ENCODE measurements around the gene ABTB2.

Gene ABTB2

DNA sequence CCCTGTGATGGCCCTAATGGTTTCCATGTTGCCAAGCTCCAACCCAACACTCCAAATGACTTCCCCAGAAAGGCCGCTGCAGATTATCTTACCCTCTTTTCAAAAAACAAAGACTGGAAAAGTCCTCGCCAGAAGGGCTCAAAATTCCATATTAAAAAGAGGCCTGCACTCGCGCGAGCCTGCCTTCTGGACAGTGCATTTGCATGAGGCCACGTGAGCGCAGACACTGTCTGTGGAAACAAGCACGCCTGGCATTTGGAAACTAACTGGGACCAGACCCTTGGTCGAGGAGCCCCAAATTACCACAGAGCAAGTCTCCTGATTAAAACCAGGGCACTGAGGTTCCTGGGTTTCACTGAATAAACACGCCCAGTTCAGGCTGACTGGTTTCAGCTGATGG is 42.9 kb downstream of the ABTB2 start:
- no peak for DNase-seq (ENCODE audit: low read depth)

DNA sequence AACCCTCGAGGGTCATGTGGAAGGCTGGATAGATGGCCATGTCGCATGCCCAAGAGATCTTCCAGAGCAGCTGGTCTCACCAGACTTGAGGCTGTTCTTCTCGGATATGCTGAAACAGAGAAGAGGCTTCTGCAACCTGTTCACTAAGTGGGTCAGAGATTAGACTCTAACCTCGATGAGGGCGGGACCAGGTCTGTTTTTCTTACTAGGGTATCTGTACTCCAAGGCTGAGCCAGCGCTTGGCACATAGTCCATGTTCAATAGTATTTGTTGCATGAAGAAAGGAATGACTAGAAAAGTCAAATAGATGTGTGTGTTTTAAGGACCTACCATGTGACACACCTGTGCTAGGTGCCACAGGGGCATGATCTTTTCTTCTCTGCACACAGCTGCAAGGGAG is 43.6 kb downstream of the ABTB2 start:
- no peak for DNase-seq (ENCODE audit: low read depth)

DNA sequence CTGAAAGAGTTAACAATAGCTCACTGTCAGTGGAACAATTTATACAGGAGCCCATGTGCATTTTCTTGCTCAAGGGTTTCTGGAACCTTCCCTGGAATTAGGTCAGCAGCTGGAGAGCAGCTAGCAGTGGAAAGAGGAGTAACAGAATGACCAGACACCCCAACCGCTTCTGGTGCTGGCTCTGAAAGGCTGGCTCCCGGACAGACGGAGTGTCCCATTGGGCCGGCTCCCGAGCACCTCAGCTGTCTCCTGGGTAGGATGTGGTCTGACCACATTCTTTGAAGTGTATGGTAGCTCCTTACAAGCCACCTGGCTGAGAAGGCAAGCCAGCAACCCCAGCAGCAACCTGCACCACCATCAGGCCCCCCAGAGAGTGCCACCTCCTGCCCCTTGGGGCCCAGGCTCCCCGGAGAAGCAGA is 44.7 kb downstream of the ABTB2 start:
- DNase-seq (ENCODE audit: low read depth) = no peak

DNA sequence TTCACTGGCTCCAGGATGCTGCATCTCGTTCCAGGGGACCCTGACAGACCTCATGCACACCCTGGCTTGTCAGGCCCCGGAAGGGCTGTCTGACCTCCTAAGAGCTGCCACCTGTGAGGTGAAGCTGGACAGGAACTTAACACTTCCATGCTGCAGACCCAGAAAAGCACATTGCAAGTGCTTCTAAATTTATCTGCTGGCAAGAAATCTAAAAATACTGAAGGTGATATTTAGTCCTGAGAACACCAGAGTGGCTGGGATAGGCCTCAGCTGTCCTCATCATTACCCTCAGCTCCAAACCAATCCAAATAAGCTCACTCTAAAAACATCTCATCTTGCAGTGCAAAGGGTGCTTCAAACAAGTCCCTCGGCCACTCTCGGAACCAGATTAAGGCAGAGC is 46.7 kb downstream of the ABTB2 start:
- no peak for DNase-seq (ENCODE audit: low read depth)

DNA sequence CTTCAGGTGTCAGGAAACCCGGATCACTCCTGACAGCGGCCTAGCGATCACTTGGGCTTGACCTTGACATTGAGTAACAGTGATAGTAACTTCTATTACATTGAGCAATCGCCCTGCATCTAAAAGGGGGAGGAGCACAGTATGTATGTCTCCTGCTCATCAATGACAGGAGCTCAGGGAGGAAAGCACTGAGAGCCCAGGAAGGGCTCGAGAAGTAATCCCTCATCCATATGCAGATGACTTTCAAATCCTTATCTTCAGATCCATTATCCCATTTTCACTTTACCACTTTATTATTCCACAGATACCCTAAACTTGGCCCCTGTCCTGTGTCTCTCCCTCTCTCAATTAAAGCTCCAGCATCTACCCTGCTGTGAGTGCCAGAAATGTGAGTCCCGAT is 47.8 kb downstream of the ABTB2 start:
- no peak for DNase-seq (ENCODE audit: low read depth)

DNA sequence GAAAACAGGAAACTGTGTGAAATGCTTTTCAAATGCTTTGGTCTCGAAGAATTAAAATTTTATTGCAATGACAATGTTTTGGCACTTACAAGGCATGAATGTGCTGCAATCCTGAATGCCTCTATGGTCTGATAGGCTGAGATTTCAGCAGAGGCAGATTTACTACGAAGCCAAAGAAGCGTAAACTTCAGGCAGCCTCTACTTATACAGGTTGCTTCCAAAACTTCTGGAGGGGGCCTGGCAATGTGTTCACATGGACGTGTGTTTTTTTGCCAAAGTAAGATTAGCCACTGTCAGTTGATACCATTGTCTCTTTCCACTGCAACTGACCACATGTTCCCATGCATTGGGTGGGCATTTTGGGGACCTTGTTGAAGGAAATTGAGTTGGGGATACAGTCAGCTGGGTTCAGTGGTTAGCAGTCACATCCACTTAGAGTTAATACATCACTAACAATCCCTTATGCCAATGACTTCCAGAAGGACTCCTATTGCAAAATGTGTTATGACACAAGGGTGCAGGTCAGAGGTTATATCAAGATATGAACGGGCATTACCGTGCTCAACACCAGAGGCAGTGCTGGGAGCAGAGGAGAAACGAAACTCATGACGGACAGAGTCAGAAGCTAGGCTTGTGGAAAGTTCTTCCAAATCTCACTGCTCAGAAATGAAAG is 48.8 kb downstream of the ABTB2 start:
- DNase-seq (ENCODE audit: low read depth) = no peak

DNA sequence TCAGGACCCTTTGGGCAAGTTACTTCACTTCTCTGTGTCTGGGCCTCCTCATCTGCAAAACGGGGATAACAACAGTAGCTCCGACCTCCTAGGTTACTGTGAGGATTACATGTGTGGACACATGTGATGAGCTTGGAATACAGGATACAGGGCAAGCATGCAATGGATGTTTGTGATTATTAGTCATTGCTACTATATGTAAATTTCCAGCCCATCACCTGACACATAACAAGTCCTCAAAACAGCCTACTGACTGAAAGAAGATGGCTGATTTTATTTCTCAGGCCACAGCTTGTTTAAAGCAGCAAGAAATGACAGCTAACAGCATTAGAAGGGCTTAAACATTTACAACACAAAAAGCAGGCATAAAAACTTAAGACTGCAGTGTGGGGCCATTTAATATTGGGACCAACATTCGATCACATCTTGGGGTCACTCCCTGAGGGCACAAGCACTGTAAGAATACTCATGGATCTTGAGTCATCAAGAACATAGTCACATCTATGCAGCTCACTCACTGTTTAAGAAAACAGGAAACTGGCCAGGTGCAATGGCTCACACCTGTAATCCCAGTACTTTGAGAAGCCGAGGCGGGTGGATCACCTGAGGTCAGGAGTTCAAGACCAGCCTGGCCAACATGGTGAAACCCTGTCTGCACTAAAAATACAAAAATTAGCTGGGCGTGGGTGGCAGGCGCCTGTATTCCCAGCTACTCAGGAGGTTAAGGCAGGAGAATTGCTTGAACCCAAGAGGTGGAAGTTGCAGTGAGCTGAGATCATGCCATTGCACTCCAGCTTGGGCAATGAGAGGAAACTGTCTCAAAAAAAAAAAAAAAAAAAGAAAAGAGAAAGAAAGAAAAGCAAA is 49.5 kb downstream of the ABTB2 start:
- no peak for DNase-seq (ENCODE audit: low read depth)

DNA sequence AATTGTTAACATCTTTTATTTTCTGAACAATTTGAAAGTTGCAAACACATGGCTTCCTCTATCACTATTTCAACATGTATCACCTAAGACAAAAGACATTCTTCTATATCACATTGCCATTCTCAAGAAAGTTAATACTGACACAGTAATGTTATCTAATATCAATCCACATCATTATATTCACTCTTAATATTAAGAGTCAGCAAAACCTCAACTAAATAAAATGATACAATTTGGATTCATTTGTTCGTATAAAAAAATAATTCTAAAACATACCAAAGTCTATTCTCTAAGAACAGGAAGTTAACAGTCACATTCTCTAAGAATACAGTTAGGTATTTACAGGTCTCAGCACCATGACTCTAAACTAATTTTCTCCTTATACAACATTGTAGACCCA is 52.0 kb downstream of the ABTB2 start:
- no peak for DNase-seq (ENCODE audit: low read depth)

DNA sequence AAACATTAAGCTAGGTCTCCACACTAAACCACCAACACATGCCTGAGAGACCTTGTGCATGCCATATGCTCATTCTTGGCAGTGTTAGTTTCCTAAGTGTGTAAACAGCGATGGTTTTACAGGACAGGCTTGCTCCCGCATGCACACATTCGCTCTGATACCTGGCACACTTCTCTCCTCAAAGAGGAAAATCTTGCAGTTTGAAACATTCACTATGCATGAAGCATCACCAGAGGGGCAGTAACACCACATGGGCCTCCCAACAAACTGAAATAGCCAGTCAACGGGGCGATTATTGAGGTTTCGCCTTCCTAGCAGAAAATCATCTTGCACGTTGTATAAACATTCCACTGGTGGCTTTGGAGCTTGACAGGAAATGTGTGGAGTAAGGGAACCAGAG is 52.6 kb downstream of the ABTB2 start:
- DNase-seq (ENCODE audit: low read depth) = no peak

DNA sequence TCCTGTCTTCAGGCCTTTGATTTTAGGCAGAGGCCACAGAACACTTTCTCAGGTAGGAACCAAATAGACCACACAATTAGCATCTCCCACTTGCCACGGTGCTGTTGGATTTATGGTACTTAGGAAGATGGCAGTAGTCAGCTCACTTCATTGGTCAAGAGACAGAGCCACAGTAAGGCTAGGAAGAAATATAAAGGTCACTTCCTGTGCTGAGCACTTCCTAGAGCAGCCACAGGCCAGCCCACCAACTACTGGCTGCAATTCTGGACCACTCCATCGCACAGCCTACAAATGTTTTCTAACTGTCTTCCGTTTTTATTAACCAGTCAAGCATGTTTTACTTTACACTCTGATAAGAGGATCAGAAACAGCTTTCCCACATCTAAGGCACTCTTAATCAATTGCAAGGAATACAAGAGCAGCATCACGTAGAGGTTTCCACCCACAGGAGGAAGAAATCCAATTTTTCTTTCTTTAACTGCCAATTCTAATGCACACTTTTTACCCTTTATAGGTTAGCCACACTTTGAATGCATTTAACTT is 54.7 kb downstream of the ABTB2 start:
- no peak for DNase-seq (ENCODE audit: low read depth)

DNA sequence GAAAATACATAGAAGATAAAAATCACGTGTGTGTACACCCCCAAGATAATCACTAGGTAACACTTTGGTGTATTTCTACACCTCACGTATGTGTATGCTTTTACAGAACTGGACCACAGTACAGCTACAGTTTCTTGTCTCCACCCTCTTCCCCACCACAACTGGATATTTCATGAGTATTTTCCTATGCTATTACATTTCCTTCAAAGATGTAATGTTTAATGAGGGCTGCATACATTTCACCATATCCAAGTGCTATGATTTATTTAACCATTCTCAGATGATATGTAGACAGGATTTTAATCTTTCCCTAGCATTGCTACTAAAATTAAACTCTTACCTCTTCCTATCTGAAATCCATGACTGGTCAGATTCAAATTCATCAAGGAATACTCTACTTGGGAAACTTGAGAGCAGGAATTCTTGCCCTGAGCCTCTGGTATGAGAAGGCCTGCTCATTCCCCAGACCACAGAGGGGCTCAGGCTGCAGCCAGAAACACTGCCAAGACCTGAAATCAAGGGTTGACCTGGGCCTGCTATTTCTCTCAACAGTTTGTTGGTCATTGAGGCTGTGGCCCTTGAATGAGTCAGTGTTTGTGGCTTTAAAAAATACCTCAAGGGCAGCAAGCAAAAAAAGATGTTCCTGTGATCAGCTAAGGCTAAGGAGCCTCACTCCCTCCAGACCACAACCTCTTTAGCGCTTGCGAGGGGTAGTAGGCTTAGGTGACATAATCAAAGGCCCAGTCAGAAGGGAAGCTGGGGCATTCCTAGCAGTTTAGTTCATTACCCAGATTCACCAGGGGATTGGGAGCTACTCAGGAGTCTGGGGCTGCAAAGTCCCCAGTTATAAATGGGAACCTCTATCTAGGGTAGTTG is 55.5 kb downstream of the ABTB2 start:
- DNase-seq (ENCODE audit: low read depth) = no peak

DNA sequence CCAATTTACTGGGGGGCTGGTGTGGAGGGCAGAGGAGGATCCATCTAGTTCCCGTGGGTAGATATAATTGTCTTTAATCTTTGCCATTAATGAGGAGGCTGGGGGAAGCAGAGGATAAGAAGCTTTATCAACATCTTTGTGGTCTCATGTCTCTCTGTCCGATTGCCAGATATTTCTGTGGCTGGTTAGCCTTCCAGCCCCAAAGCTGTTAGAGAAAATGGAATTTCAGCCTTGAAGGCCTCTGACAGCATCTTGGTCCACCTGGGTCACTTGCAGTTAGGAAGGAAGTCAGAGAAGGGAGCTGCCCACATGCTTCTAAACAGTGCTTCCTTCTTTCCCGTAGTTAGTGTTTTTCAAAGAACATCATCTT is 56.9 kb downstream of the ABTB2 start:
- DNase-seq (ENCODE audit: low read depth) = no peak

DNA sequence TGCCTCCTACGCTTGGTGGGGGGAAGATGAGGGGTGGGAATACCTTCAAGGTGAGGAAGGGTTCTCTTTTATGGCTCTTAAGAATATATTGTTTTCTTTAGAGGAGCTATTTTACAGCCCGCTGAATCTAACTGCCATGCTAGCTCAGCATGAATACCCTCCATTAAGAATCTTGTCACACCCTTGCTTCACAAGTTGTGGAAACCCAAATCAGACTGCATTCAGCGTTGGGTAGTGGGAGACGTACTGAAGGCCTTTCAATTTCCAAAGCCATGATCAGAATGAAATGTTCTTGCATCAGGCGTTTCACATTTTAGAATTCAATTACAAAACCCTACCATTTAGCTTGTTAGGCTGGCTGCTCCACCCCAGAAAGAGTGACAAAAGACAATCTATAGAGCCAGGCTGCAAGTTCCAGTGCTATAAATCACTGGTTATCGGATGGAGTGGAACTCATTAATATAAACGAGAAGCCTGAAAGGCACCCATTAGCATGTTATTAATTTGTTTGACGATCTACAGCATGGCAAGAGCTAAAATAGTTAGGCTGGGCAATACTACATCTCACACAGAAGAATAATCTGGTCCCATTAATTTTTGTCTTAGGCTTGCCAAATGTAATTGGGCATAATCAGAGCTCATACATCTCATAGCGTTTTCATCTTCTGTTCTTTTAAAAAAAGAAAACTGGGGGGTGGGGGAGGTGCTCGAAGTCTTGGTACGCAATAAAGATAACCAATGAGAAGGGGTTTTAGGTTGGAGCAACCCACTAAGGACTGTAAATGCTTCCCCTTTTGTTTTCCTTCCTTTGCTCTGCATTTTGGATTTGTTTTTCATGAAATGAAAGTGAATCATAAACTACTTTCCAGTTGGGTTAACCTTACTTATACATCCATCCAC is 57.5 kb downstream of the ABTB2 start:
- no peak for DNase-seq (ENCODE audit: low read depth)

DNA sequence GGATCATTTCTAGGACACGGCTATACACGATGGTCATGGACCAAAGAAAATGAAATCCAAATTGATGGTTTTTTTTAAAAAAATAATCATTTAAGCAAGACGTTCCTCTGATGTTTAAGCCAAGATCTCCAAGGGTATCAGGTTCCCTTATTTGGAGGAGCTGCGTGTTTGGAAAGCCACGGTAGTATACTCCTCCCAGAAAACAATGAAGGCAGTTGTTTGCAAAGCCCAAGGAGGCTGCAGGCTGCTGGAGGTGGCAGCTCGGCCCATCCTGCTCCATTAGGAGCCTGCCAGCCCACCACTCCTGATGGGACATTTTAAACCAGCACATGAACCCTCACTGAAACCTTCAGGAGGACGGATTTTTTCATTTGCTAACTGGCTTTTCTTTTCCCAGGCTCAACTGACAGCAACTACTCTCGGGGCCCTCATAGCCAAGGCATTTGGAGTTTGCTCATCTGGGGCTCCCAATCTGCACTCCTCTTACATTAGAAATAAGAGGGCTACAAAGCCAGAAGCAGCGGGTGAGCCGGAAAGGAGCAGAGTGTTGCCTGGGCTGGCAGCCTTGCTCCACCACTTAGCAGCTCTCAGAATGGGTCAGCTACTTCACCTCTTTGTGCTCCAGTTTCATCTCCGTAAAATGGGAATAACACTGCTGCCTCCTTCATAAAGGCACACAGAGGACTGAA is 58.4 kb downstream of the ABTB2 start:
- DNase-seq (ENCODE audit: low read depth) = no peak

DNA sequence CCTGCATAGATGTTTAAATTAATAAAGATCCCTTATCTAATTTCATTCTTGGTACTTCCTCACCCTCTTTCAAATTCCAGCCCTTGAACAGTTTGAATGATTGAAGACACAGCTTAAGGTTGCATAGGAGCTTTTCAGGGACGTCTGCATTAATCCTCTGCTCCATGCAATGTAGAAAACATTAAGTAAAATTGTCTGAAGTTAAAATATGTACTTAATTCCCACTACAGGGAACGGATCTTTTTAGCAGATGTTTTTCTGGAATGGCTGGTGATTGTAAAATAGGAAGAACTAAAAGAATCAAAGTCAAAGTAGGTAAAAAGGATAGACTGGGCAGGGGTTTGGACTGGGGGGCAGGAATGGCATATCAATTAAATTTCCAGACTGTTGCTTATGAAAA is 58.9 kb downstream of the ABTB2 start:
- no peak for DNase-seq (ENCODE audit: low read depth)

DNA sequence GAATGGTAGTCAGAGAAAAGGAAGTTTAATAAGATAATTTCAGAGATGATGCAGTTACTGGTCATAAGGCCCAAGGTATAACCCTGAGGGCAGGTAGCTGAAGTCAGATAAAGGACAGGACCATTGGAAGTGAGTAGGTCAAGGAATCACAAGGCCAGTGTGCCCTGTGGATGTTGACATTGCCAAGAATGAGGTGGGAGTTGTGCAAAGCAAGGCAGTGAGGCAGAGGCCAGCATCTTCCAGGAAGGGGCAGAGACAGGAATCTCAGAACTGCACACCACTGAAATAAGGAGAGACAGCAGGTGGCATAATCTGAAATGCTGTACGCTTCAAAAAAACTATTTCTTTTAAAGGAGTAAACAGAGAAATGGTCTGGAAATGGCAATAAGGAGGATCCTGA is 61.4 kb downstream of the ABTB2 start:
- DNase-seq (ENCODE audit: low read depth) = no peak

DNA sequence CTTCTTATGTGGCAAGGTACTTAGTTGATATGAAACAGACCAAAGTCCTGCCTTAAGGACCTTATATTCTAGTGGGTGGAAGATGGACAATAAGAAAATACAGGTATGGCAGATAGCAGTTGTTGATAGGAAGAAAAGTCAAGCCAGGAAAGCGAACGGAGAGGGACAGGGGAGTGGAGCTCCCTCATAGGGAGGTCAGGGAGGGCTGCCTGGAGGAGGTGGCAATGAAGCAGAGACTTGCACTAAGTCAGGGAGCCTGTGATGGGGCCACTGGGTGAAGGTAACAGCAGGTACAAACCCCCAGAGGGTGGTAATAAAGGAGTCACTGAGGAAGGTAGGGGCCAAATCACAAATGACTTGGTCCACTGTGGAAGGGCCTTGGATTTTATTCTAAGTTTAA is 65.3 kb downstream of the ABTB2 start:
- DNase-seq (ENCODE audit: low read depth) = no peak

DNA sequence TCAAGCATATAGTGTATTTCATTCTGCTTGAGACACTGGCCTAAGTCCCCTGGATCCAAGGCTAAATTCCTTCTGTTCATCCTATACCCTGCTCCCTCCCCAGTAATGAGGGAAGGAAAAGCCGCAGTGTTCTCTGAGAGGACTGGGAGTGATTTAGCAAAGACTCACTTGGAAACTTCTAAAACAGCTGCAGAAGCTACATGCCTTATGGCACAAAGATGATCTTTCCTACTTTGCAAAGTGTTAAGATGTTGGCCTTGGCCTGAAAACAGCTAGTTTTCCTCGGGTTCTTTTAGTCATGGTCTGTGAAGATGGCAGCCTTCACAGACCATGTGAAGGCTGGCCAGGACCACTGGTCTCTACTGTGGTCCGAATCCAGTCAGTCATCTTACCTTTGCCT is 65.7 kb downstream of the ABTB2 start:
- DNase-seq (ENCODE audit: low read depth) = no peak

DNA sequence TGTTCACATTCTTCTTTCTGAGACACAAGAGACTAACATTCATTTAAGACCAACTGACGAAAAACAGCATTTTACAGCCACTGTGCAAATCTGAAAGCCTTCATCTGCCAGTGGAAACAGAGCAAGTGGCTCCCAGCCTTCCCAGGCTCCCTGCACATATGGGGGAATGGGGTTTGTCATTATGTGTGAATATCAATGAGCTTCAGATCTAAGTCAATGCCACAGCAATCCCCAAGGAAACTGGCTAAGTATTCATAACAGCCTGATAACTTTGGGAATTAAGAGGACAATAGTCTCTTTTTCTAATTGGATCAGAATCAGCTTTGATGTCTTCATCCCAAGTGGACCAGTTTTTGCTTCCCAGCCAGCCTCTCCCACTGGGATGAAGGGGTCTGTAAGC is 66.9 kb downstream of the ABTB2 start:
- DNase-seq (ENCODE audit: low read depth) = no peak

DNA sequence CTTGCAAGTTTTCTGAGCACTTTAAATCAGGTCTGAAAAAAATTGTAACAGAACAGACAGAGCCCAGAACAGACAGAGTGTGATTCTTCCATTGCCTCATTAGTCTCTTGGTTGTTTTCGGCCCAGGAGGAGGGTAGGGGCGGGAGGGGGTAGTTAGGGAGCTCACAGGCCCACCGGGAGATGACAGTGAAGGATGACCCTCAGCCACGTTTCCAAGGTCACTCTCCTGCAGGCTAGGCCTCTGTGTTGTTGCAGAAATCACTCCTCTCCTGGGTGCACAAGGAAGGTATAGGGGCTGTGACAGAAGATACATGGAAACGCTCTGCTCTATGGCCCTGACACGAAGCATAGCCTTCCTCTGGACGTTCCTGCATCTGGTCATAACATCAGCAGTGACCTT is 69.3 kb downstream of the ABTB2 start:
- DNase-seq (ENCODE audit: low read depth) = no peak

Data from stimulated activated CD8-positive, alpha-beta memory T cell treated with anti-CD3 and anti-CD28 coated beads, Interleukin-15, amount 100 ng/mL, for 1 hour (primary cell).